Airway epithelial cell (primary cell): ENCODE results near the gene GGTLC2. TPM values are rescaled to one million over a fixed set of nuclear protein-coding genes. Genes with fewer than 3 reads are reported as not detected.

Experiments used
- total RNA-seq: library from RNA; depleted of rRNA; stranded (reverse); fragments of >200 nt; gene quantifications from 2 replicates; pipeline ENCODE4 v1.2.3, GENCODE V29; 2015

The GGTLC2 gene
- not detected in 2 replicates for total RNA-seq

GRCh38 chr22:22644314-22644713, at the start of gene GGTLC2:
TSS of gene GGTLC2 (plus strand) at chr22:22644614. CDS start at chr22:22646346, 1,732 bp downstream.

Other genes starting within 250 kb of the GGTLC2 start
- 0.88 and 1.3 TPM in 2 replicates for gene ZNF280B, start 135.9 kb upstream of the GGTLC2 start, total RNA-seq
- not detected in 2 replicates for gene ZNF280A, start 124.3 kb upstream of the GGTLC2 start, total RNA-seq
- gene PRAME, start 85.3 kb upstream of the GGTLC2 start, total RNA-seq = not detected in 2 replicates
- gene IGLL5, start 243.2 kb downstream of the GGTLC2 start, total RNA-seq = not detected in 2 replicates